Measurements from ENCODE around the gene PGA5. TPM values are rescaled to one million over a fixed set of nuclear protein-coding genes. Genes with fewer than 3 reads are reported as not detected.

The PGA5 gene
- polyA plus RNA-seq, 1 donor (not counting 4 experiments of a cell fraction or from before 2014, with no cell fraction given): not detected

DNA sequence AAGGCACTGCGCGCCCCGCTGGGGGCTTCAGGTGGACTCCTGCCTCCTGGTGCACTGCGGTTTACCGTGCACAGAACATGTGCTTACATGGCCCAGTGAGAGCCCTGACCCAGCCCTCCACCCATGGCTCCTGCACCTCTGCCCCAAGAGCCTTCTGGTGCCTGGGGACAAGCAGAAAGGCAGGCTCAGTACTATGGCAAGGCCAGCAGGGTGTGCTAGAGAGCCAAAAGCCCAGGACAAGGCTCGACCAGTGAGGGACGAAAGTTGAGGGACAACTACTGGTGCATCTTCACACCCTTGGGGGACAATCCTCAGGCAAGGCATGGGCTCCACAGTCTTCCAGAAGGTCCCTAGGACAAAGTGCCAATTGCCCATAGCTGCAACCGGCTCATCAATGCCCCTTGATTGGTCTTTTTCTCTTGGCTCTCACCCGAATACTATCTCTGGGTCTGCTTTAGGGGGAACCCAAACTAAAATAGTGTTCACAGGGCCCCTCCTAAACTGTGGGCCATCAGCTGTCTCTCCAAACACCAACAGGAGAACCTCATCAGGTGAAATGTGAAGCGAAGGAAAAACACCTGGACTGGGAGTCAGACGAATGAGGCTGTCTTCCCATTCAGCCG lies 13.5 kb downstream of the PGA5 start:
- TF ChIP-seq EZH2 (IDR thresholded peaks at IDR 0.05; ENCODE audit: low read length): no peak
- TF ChIP-seq, protein P1, sequence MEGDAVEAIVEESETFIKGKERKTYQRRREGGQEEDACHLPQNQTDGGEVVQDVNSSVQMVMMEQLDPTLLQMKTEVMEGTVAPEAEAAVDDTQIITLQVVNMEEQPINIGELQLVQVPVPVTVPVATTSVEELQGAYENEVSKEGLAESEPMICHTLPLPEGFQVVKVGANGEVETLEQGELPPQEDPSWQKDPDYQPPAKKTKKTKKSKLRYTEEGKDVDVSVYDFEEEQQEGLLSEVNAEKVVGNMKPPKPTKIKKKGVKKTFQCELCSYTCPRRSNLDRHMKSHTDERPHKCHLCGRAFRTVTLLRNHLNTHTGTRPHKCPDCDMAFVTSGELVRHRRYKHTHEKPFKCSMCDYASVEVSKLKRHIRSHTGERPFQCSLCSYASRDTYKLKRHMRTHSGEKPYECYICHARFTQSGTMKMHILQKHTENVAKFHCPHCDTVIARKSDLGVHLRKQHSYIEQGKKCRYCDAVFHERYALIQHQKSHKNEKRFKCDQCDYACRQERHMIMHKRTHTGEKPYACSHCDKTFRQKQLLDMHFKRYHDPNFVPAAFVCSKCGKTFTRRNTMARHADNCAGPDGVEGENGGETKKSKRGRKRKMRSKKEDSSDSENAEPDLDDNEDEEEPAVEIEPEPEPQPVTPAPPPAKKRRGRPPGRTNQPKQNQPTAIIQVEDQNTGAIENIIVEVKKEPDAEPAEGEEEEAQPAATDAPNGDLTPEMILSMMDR (optimal IDR thresholded peaks at IDR 0.05 in 1 of 3, IDR thresholded peaks at IDR 0.05 in 1 of 3, conservative IDR thresholded peaks at IDR 0.05 in 1 of 3; ENCODE audit: extremely low read depth in 1 of 3, insufficient read depth in 2 of 3, low read length in 3 of 3): peak; percentile 95 to 98 (median 96)
- no peak overlapping the region for H3K9ac ChIP-seq (ENCODE audit: control insufficient read depth, extremely low read depth, insufficient read depth, low read length)
- H3K27me3 ChIP-seq (ENCODE audit: control insufficient read depth, extremely low read depth, insufficient read depth, low read length): peaks cover 8% of the 10 kb centered on the region
- H2AFZ ChIP-seq (ENCODE audit: control insufficient read depth, low read length): no peak overlapping the region
- no peak overlapping the region for H3K27ac ChIP-seq (ENCODE audit: control insufficient read depth, insufficient read depth, low read length)
- no peaks in the 10 kb centered on the region for H3K4me1 ChIP-seq (ENCODE audit: control insufficient read depth, extremely low read depth, insufficient read depth, low read length)
- H3K36me3 ChIP-seq (ENCODE audit: control insufficient read depth in 2 of 2, extremely low read depth in 1 of 2, insufficient read depth in 2 of 2, low read length in 2 of 2): no peaks in the 10 kb centered on the region
- no peaks in the 10 kb centered on the region for H4K20me1 ChIP-seq (ENCODE audit: control insufficient read depth, extremely low read depth, insufficient read depth, low read length)
- no peak overlapping the region for H3K4me2 ChIP-seq (ENCODE audit: control insufficient read depth, extremely low read depth, insufficient read depth, low read depth, low read length)
- peak; percentile 35 for DNase-seq (ENCODE audit: low read depth, low spot score)
- dilution Hi-C loops (cut with MboI; ENCODE audit: extremely low pct_ligation_motif_present, low sequenced_read_pairs): no loop called here
- no peaks in the 10 kb centered on the region for H3K9me1 ChIP-seq (ENCODE audit: control insufficient read depth, extremely low read depth, insufficient read depth, low read length)
- H3K79me2 ChIP-seq (ENCODE audit: control insufficient read depth, insufficient read depth, low read length): no peaks in the 10 kb centered on the region
- no peaks in the 10 kb centered on the region for H3K9me3 ChIP-seq (ENCODE audit: control insufficient read depth, low read depth, low read length)
- no peak overlapping the region for H3K4me3 ChIP-seq (ENCODE audit: control insufficient read depth in 2 of 3, extremely low read depth in 1 of 3, insufficient read depth in 2 of 3, low read depth in 1 of 3, low read length in 3 of 3)
- FAIRE-seq: peak; percentile 9

DNA sequence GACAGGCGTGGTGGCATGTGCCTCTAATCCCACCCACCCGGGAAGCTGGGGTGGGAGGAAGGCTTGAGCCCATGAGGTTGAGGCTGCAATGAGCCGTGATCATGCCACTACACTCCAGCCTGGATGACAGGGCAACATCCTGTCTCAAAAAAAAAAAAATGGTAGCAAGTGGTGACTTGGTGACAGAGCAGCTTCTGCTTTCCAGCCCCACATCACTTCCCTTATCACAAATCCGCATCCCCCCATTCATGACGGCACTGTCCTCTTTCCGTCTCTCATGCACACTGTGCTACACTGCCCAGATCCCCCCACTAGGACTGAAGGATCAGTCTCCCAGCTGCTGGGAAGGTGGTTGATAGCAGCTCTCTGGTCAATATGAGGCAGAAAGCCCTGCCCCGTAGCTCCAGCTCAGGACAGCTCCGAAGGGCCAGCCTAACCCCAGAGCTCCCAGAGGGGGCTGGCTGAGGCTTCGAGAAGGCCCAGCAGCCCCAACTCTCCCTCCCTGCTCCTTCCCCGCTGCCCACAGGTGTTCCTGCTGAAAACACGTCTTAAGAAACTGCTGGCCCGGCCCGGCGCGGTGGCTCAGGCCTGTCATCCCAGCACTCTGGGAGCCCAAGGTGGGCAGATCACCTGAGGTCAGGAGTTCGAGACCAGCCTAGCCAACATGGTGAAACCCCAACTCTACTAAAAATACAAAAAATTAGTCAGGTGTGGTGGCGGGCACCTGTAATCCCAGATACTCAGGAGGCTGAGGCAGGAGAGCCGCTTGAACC lies 15.9 kb downstream of the PGA5 start:
- H3K4me1 ChIP-seq (ENCODE audit: control insufficient read depth, extremely low read depth, insufficient read depth, low read length): no peaks in the 10 kb centered on the region
- no peaks in the 10 kb centered on the region for H3K9me3 ChIP-seq (ENCODE audit: control insufficient read depth, low read depth, low read length)
- FAIRE-seq: no peak
- H3K4me3 ChIP-seq (ENCODE audit: control insufficient read depth in 2 of 3, extremely low read depth in 1 of 3, insufficient read depth in 2 of 3, low read depth in 1 of 3, low read length in 3 of 3): no peak overlapping the region
- H4K20me1 ChIP-seq (ENCODE audit: control insufficient read depth, extremely low read depth, insufficient read depth, low read length): no peaks in the 10 kb centered on the region
- no peak overlapping the region for H3K27ac ChIP-seq (ENCODE audit: control insufficient read depth, insufficient read depth, low read length)
- no peak for TF ChIP-seq EZH2 (IDR thresholded peaks at IDR 0.05; ENCODE audit: low read length)
- TF ChIP-seq, protein P1 (optimal IDR thresholded peaks at IDR 0.05 in 1 of 3, IDR thresholded peaks at IDR 0.05 in 1 of 3, conservative IDR thresholded peaks at IDR 0.05 in 1 of 3; ENCODE audit: extremely low read depth in 1 of 3, insufficient read depth in 2 of 3, low read length in 3 of 3): no peak
- H3K36me3 ChIP-seq (ENCODE audit: control insufficient read depth in 2 of 2, extremely low read depth in 1 of 2, insufficient read depth in 2 of 2, low read length in 2 of 2): no peaks in the 10 kb centered on the region
- no peaks in the 10 kb centered on the region for H3K9me1 ChIP-seq (ENCODE audit: control insufficient read depth, extremely low read depth, insufficient read depth, low read length)
- no peak overlapping the region for H3K9ac ChIP-seq (ENCODE audit: control insufficient read depth, extremely low read depth, insufficient read depth, low read length)
- peaks cover 3% of the 10 kb centered on the region for H3K27me3 ChIP-seq (ENCODE audit: control insufficient read depth, extremely low read depth, insufficient read depth, low read length)
- no peaks in the 10 kb centered on the region for H3K79me2 ChIP-seq (ENCODE audit: control insufficient read depth, insufficient read depth, low read length)
- no peak overlapping the region for H3K4me2 ChIP-seq (ENCODE audit: control insufficient read depth, extremely low read depth, insufficient read depth, low read depth, low read length)
- dilution Hi-C loops (cut with MboI; ENCODE audit: extremely low pct_ligation_motif_present, low sequenced_read_pairs): no loop called here
- no peak overlapping the region for H2AFZ ChIP-seq (ENCODE audit: control insufficient read depth, low read length)
- no peak for DNase-seq (ENCODE audit: low read depth, low spot score)
